IPS-20b (cell line): ENCODE data around the gene ZDBF2.
"Not testable (repeated sequence)": the region's sequence is repeated elsewhere in the genome, so short reads cannot be mapped to it uniquely, and the experiment has no call there.

Experiments
- H3K27ac ChIP-seq: one replicate; pipeline ENCODE4 v1.5.1; 2013; ENCODE audit warnings: low read length
- H3K27me3 ChIP-seq: 2 replicates; pipeline ENCODE4 v1.6.1; 2013; ENCODE audit warnings: mild to moderate bottlenecking, low read length, inconsistent platforms; ENCODE audit not compliant: insufficient read depth
- H3K36me3 ChIP-seq: 2 replicates; pipeline ENCODE4 v1.6.1; 2013; ENCODE audit warnings: low read depth, mild to moderate bottlenecking, inconsistent platforms, low read length, moderate library complexity; ENCODE audit not compliant: insufficient read depth
- H3K4me1 ChIP-seq: 2 replicates; pipeline ENCODE4 v1.6.1; 2013; ENCODE audit warnings: mild to moderate bottlenecking, control low read depth, inconsistent platforms, low read length, moderate library complexity; ENCODE audit not compliant: insufficient read depth
- H3K4me3 ChIP-seq: 2 replicates; pipeline ENCODE4 v1.5.1; 2013; ENCODE audit warnings: mild to moderate bottlenecking, low read length, inconsistent platforms
- H3K9ac ChIP-seq: 2 replicates; pipeline ENCODE4 v1.6.1; 2013; ENCODE audit warnings: low read depth, mild to moderate bottlenecking, inconsistent platforms, low read length, moderate library complexity
- H3K9me3 ChIP-seq: 2 replicates; pipeline ENCODE4 v1.6.1; 2013; ENCODE audit warnings: mild to moderate bottlenecking, low read depth, low read length, inconsistent platforms; ENCODE audit not compliant: insufficient read depth

The ZDBF2 gene

GRCh38 chr2:206289391-206289790 is 14.9 kb downstream of the ZDBF2 start:
- no peak overlapping the region for H3K27ac ChIP-seq
- no peaks in the 10 kb centered on the region for H3K27me3 ChIP-seq
- no peaks in the 10 kb centered on the region for H3K4me1 ChIP-seq
- no peak overlapping the region for H3K9ac ChIP-seq
- H3K9me3 ChIP-seq = peaks cover 35% of the 10 kb centered on the region
- no peak overlapping the region for H3K4me3 ChIP-seq
- peaks cover 56% of the 10 kb centered on the region for H3K36me3 ChIP-seq

- no peak overlapping the region for H3K27ac ChIP-seq
- peaks cover 4% of the 10 kb centered on the region; the same call in 1 of the 2 replicates for H3K9me3 ChIP-seq
- H3K36me3 ChIP-seq = peaks cover 24% of the 10 kb centered on the region
- H3K27me3 ChIP-seq = no peaks in the 10 kb centered on the region
- H3K9ac ChIP-seq = no peak overlapping the region
- no peak overlapping the region for H3K4me3 ChIP-seq
- H3K4me1 ChIP-seq = no peaks in the 10 kb centered on the region
Measured at GRCh38 chr2:206296128-206296527, 21.7 kb downstream of the ZDBF2 start.

GRCh38 chr2:206299608-206300007 is 25.1 kb downstream of the ZDBF2 start:
- H3K27ac ChIP-seq, H3K4me3 ChIP-seq, H3K9ac ChIP-seq, H3K9me3 ChIP-seq, H3K27me3 ChIP-seq, H3K4me1 ChIP-seq: not testable (repeated sequence)
- peaks cover 14% of the 10 kb centered on the region; the same call in 1 of the 2 replicates for H3K36me3 ChIP-seq

GRCh38 chr2:206305523-206306245 is 31.2 kb downstream of the ZDBF2 start:
- Histone ChIP-seq H3K27me3 (no peaks in the 10 kb centered on the region), H3K4me3 (no peak overlapping the region), H3K36me3 (peaks cover 49% of the 10 kb centered on the region), H3K9me3 (no peaks in the 10 kb centered on the region), H3K9ac (no peak overlapping the region), H3K4me1 (no peaks in the 10 kb centered on the region), H3K27ac (no peak overlapping the region)

- Histone ChIP-seq H3K4me3 (no peak overlapping the region), H3K9ac (no peak overlapping the region), H3K27me3 (no peaks in the 10 kb centered on the region), H3K36me3 (peaks cover 28% of the 10 kb centered on the region), H3K4me1 (no peaks in the 10 kb centered on the region), H3K9me3 (no peaks in the 10 kb centered on the region), H3K27ac (no peak overlapping the region)
Measured at GRCh38 chr2:206311026-206311425, 36.6 kb downstream of the ZDBF2 start.

- no peaks in the 10 kb centered on the region for H3K27me3 ChIP-seq
- H3K4me1 ChIP-seq = no peaks in the 10 kb centered on the region
- H3K36me3 ChIP-seq = no peaks in the 10 kb centered on the region
- no peak overlapping the region for H3K27ac ChIP-seq
- peaks cover 12% of the 10 kb centered on the region for H3K9me3 ChIP-seq
- no peak overlapping the region for H3K4me3 ChIP-seq
- no peak overlapping the region for H3K9ac ChIP-seq
Measured at GRCh38 chr2:206316141-206316540, 41.7 kb downstream of the ZDBF2 start.

GRCh38 chr2:206323033-206323432 is 48.6 kb downstream of the ZDBF2 start:
- H3K4me1 ChIP-seq = no peaks in the 10 kb centered on the region
- H3K9ac ChIP-seq = no peak overlapping the region
- H3K4me3 ChIP-seq = no peak overlapping the region
- no peak overlapping the region for H3K27ac ChIP-seq
- H3K9me3 ChIP-seq = peaks cover 12% of the 10 kb centered on the region
- no peaks in the 10 kb centered on the region for H3K36me3 ChIP-seq
- no peaks in the 10 kb centered on the region for H3K27me3 ChIP-seq

GRCh38 chr2:206323486-206323885 is 49.0 kb downstream of the ZDBF2 start:
- H3K9ac ChIP-seq = no peak overlapping the region
- H3K4me3 ChIP-seq = no peak overlapping the region
- no peak overlapping the region for H3K27ac ChIP-seq
- H3K4me1 ChIP-seq = peaks cover under 1% of the 10 kb centered on the region; the same call in 1 of the 2 replicates
- H3K36me3 ChIP-seq = no peaks in the 10 kb centered on the region
- H3K27me3 ChIP-seq = no peaks in the 10 kb centered on the region
- H3K9me3 ChIP-seq = peaks cover 9% of the 10 kb centered on the region

- no peak overlapping the region for H3K9ac ChIP-seq
- H3K4me1 ChIP-seq = peaks cover 12% of the 10 kb centered on the region
- no peak overlapping the region for H3K27ac ChIP-seq
- no peaks in the 10 kb centered on the region for H3K27me3 ChIP-seq
- H3K9me3 ChIP-seq = no peaks in the 10 kb centered on the region
- H3K36me3 ChIP-seq = no peaks in the 10 kb centered on the region
- no peak overlapping the region for H3K4me3 ChIP-seq
Measured at GRCh38 chr2:206324869-206325268, 50.4 kb downstream of the ZDBF2 start.

GRCh38 chr2:206328974-206329373 is 54.5 kb downstream of the ZDBF2 start:
- H3K4me3 ChIP-seq = 0 out of 2 replicates have a peak overlapping the region, but pooled peaks have one; percentile 4
- H3K27me3 ChIP-seq = no peaks in the 10 kb centered on the region
- H3K4me1 ChIP-seq = peaks cover 12% of the 10 kb centered on the region
- no peaks in the 10 kb centered on the region for H3K36me3 ChIP-seq
- no peaks in the 10 kb centered on the region for H3K9me3 ChIP-seq
- no peak overlapping the region for H3K9ac ChIP-seq
- no peak overlapping the region for H3K27ac ChIP-seq

- H3K4me1 ChIP-seq = no peaks in the 10 kb centered on the region
- no peak overlapping the region for H3K27ac ChIP-seq
- no peaks in the 10 kb centered on the region for H3K36me3 ChIP-seq
- H3K9ac ChIP-seq = no peak overlapping the region
- no peaks in the 10 kb centered on the region for H3K27me3 ChIP-seq
- no peaks in the 10 kb centered on the region for H3K9me3 ChIP-seq
- no peak overlapping the region for H3K4me3 ChIP-seq
Measured at GRCh38 chr2:206336861-206337260, 62.4 kb downstream of the ZDBF2 start.

GRCh38 chr2:206337956-206338355 is 63.5 kb downstream of the ZDBF2 start:
- H3K4me1 ChIP-seq = no peaks in the 10 kb centered on the region
- H3K27ac ChIP-seq = no peak overlapping the region
- H3K4me3 ChIP-seq = no peak overlapping the region
- H3K9ac ChIP-seq = no peak overlapping the region
- no peaks in the 10 kb centered on the region for H3K27me3 ChIP-seq
- H3K36me3 ChIP-seq = no peaks in the 10 kb centered on the region
- no peaks in the 10 kb centered on the region for H3K9me3 ChIP-seq
